COLO829 (cell line): Measurements from ENCODE around the gene FAM228A.
A peak's percentile ranks its signal among the peaks of the same experiment; 100 is the strongest.
"Not testable (repeated sequence)": the region's sequence is repeated elsewhere in the genome, so short reads cannot be mapped to it uniquely, and the experiment has no call there.

Source experiments
- DNase-seq: peaks from one replicate; pipeline ENCODE4 v3.0.0; 2012; ENCODE audit warnings: low spot score

FAM228A gene

GRCh38 chr2:24174851-24175277, at the start of gene FAM228A:
Gene FAM228A (plus strand): TSS chr2:24175053. CDS start chr2:24175481, 428 bp downstream.
- no peak for DNase-seq

DNA sequence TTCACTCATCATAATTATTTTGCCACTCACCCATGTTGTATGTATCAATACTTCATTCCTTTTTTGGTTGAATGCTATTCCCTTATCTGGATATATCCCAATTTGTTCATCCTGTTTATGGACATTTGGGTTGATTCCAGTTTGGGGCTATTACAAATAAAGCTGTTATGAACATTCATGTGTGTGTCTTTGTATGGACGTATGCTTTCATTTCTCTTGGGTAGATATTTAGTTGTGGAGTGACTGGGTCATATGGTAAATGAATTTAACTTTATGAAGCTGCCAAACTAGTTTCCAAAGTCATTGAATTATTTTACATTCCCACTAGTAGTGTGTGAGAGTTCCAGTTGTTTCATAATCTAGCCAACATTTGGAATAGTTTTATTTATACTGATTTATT, 48.9 kb upstream of the FAM228A start:
- no peak for DNase-seq

DNA sequence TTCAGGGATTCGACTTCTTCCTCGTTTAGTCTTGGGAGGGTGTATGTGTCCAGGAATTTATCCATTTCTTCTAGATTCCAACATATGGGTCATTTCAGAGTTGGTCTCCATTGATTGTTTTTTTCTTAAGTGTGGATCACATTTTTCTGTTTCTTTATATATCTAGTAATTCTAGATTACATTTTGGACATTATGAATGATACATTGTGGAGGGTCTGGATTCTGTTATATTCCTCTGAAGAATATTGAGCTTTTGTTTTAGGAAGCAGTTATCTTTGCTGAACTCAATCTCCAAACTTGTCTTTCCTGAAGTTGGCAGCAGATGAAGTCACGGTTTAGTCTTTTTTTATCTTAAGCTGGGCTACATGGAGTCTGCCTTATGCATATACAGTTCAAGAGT, 42.3 kb upstream of the FAM228A start:
- no peak for DNase-seq

- not testable (repeated sequence) for DNase-seq
Observed at GRCh38 chr2:24140305-24140704, 34.5 kb upstream of the FAM228A start.

GRCh38 chr2:24147364-24147763, 27.5 kb upstream of the FAM228A start:
- DNase-seq, result no peak

DNA sequence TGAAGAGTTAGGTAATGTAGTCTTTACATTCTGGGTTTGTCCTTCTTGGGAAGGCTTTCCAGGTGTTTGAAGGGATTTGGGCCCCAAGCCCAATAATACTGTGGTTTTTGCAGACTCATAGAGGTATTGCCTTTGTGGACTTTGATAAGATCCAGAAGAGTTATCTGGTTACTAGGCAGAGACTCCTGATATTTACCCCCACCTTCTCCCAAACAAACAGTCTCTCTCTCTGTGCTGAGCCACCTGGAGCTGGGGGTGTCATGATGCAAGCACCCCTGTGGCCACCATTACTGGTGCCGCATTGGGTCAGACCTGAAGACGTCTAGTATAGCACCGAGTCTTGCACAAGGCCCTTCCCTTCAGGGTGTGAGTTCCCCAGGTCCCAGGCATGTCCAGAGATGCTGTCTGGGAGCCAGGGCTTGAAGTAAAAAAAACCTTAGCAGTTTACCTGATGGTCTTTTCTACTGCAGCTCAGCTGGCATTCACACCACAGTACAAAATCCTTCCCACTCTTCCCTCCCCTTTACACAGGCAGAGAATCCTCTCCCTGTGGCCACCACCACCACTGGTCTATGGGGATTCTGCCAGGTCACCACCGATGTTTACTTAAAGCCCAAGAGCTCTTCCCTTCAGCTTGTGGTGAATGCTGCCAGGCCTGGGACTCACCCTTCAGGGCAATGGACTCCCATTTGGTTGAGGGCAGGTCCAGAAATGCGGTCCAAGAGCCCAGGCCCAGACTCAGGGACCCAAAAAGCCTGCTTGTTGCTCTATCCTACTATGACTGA, 22.2 kb upstream of the FAM228A start:
- no peak for DNase-seq

DNA sequence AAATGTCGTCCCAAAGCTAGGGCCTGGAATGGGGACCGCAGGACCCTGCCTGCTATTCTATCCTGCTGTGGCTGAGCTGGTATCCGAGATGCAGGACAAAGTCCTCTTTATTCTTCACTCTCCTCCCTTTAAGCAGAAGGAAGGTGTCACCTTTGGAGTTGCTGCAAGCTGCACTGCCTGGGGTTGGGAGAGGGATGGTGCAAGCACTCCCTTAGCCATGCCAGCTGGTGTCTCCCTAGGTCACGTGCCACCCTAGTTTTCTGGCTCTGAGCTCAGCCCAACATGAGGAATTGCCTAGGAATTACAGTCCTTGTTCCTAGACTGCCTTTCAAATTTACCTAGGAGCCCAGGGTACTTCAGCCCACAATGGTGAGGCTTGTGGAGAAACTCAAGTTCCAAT, 21.4 kb upstream of the FAM228A start:
- no peak for DNase-seq

DNA sequence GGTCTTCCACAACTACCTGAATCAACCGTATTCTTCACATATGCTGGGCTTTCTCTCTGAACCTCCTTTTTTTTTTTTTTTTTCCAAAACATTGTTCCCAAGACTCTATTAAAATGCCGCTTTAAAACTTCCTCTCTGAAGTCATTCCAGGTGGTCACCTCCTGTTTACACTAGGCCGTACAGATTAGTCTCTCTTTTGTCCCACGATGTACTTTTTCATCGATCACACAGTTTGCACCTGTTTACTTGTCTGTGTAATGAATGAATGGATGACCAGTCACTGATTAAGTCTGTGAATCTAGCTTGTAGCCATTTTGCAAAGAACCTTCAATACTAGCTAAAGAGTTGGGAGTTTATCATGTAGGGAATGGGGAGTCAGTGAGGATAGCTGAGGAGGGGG, 16.7 kb upstream of the FAM228A start:
- DNase-seq, result no peak

DNA sequence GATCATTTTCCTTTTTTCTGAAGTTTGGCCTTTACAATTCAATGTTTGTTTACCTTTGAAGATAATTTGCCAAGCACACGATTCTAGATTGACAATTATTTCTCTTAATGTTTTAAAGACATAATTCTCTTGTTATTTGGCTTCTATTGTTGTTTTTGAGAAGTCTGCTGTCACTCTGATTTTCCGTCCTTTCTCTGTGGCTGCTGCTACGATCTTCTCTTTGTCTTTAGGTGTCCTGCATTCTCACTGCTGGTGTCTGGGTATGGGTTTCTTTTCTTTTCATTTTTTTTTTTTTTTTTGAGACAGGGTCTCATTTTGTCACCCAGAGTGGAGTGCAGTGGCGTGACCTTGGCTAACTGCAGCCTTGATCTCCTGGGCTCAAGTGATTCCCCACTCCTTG, 15.1 kb upstream of the FAM228A start:
- no peak for DNase-seq

DNA sequence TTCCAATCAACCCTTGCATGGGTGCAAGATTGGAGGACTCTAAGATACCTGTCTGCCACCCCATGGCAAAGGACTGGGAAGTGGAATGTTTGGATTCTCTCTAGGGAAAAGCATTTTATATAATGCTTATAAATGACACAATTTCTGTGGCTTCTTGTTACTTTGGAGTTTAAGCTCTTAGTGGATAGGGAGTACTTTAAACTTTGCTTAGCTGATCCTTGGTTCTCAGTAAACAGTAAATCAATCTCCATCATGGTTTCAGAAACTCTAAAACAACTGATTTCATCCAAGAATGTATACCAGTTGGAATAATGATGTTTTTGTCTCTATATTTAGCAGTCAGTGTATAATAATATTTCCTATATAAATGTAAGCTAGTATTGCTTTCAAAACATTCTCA, 14.1 kb upstream of the FAM228A start:
- DNase-seq, result no peak

DNA sequence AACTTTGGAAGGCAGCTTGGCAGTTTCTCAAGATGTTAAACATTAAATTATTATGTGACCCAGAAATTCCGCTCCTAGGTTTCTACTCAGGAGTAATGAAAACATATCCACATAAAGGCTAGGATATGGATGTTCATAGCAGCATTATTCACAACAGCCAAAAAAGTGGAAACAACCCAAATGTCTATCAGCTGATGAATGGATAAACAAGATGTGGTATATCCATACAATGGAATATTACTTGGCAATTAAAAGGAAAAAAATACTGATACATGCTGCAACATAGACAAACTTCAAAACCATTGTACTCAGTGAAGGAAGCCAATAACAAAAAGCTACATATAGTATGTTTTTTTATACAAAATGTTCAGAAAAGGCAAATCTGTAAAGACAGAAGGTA, 12.4 kb upstream of the FAM228A start:
- DNase-seq, result no peak

DNA sequence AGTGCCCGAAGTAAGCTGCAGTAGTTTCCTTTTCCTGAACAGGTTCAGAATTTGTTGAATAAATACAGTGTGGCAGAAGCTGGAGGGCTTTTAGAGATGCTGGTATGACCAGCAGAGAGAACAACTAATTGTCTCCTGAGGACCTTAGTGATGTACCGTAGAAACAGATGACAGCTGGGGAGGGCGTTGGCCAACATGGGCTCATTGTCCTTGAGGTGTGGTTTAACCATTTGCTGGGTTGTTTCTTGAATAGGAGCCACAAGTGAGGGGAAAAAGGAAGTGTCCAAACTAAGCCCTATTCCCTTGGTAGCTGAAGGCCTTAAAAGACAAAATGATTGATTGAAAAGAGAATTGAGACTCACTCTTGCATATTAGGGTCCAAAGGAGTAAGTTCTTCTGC, 11.7 kb upstream of the FAM228A start:
- no peak for DNase-seq

DNA sequence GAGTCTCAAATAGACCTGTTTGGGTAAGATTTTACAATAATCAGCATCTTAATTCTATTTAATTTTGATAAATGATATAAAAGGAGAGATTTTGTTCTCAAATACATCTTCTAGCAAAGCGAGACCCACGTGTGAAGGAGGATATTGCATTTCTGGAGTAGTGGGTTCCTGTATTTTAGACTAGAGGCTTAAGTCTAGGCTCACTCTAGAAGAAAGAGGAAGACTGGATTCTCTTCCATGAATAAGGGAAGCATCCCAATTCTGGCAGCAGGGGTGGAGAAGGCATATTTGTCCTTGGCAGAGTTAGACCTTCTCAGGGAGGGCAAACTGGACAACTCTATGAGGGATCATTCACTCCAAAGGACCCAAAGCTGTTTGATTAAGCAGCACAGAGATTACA, 11.3 kb upstream of the FAM228A start:
- no peak for DNase-seq

GRCh38 chr2:24164416-24164973, 10.4 kb upstream of the FAM228A start:
- no peak for DNase-seq

GRCh38 chr2:24169023-24169422, 5.8 kb upstream of the FAM228A start:
- DNase-seq, result no peak

DNA sequence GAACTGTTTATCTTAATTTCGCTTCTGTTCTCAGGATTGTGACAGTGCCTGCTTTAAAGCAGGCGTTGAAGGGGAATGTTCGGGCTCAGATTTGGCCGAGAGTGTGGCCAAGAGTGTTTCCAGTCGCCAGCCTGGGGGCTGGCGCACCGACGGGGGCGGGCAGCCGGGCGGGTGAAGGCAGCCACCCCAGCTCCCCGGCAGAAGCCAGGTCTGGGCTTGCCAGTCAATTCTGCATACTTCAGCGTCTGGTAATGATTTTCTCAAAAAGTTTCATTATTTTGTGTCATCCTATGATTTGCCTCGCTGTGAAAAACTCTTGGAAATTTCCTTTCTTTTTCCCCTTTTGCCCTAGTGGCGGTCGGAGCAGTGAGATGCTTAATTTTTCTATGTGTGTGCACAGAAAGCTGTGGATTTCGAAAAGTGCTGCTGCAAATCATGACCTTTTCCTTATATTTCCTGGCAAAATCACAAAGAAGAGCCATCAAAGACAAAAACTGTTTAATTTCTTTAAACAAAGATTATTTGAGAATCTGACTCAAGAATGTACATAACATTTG, 856 bp downstream of the FAM228A start:
- no peak for DNase-seq

- peak; percentile 59 for DNase-seq
Observed at GRCh38 chr2:24176326-24176725, 1.5 kb downstream of the FAM228A start.

- DNase-seq, result no peak
Observed at GRCh38 chr2:24179683-24180082, 4.8 kb downstream of the FAM228A start.

DNA sequence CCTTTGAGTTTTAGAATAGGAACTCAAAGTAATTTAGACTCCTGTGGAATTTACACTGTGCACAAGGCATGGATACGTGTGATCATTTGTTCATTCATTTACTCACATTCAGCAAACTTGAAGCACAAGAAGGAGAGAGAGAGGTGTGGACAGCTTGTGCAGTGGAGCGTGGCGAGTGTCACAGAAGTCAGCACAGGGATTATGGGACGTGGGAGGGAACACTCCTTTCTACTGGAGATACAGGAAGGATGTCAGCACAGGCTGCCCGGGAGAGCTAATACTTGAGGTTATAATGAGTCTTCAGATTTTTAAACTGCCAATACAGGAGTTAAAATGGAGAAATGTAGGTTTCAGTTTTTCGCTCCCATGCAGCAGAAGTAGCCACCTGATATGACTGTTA, 7.0 kb downstream of the FAM228A start:
- no peak for DNase-seq

DNA sequence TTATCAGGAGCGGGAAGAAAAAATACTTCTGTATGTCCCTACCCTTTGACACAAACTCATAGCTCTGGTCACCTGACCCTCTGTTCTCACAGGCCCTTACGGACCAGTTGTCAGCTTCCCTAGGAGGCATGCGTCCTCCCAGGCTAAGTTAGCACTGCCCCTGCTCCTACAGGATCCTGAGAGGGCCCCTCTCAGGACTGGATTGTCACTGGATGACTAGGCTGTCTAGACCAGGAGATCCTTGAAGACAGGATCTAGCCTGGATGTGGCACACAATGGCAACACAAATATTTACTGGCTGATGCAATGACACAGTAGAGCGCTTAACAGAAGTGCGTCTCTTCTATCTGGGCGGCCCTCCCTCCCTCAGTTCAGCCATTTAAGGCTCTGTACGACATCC, 7.7 kb downstream of the FAM228A start:
- DNase-seq, result no peak

DNA sequence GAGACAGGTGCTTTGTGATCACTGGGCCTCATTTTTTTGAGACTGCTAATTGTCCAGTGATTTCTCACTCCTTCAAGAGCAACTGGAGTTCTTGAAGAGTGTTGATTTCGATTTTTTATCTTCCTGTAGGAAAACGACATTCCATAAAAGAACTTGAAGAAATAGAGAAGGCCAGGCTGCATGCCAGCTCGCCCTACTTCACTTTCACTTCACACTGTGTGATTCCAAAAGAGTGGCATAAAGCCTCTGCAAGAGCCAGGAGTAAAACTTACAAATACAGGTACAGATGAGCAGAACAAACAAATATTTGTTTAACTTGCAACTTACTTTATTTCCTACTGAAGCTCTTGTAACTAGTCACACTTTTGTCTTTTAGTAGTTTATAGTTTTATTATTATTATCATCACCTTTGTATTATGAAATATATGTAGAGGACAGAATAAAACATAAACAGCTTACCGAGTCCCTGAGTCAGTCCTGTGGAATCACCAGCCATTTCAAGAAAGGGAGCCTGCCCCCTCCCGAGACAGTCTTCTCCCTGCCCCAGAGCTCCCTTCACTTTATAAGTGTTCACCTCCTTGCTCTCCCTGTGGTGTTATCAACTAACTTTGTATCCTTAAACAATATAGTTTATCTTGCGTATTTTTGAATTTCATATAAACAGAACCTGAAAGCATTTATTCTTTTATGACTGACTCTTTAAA, 8.7 kb downstream of the FAM228A start:
- DNase-seq, result no peak

DNA sequence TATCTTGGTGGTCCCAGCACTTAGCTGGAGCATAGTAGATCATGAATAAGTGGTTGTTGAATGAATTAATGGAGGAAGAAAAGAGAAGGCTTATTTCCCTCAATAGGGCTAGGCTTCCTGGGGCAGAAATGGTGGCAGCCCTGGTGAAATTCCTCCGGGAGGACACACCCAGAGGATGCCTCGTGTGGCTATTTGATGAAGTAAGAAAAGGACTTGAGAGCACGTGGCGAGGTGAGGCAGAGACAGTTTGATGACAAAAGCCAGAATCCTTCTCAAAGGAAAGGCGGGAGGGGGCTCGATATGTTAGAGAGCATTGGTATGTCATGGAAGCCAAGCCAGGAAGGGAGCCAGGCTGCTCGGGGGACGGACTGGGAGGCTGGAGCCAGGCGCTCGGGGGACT, 14.7 kb downstream of the FAM228A start:
- no peak for DNase-seq

DNA sequence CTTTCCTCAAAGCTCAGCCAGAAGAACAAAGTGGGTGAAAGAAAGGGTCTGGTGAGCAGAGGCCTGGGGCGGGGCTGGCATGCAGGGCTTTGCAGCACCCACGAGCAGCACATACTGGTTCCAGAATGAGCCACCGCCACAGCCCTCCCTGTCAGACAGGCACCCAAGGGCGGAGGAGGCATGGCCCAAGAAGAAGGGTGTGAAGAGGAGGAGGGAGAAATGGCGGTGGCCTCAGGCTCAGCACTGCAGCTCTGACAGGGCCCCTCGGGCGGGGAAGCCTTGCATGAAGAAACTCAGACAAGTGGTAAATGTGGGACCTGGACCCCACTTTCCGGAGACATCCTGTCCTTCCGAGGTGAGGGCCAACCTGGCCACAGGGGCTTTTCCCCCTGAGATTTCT, 15.7 kb downstream of the FAM228A start:
- DNase-seq, result no peak
